HL-60 (cell line): Measurements from ENCODE around the gene CCDC90B.

Experiments used
- GABPA ChIP-seq: IDR thresholded peaks from 2 replicates; pipeline ENCODE4 v1.6.1; 2012; ENCODE audit warnings: low read depth
- POLR2AphosphoS5 ChIP-seq: IDR thresholded peaks from 2 replicates; pipeline ENCODE4 v1.6.1; 2012; ENCODE audit warnings: low read depth
- TF ChIP-seq, protein P1 (sequence below): IDR thresholded peaks from one replicate; pipeline ENCODE4 v1.5.1; 2011; ENCODE audit warnings: low read length, control low read depth, inconsistent platforms; ENCODE audit not compliant: insufficient read depth
- TF ChIP-seq, protein P2 (sequence below): IDR thresholded peaks from 2 replicates; pipeline ENCODE4 v1.6.1; 2012; ENCODE audit warnings: low read depth; ENCODE audit not compliant: insufficient replicate concordance

DNA sequence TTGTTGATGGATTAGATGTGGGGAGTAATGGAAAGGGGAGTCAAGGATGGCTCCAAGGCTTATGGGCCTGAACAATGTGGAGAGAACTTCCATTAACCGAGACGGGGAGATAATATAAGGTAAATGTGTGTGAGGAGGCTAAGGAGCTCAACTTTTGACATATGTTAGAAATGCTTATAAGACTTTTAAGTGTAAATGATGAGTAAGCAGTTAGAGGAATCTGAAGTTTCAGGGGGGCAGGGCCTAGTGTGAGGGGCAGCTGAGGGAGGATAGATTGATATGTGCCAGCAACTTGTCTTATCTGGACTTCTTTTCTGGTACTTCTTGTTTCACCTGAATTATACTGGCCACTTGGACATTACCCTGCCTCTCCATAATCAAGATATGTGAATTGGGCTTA lies 62.7 kb downstream of the CCDC90B start:
- TF ChIP-seq, protein P1, sequence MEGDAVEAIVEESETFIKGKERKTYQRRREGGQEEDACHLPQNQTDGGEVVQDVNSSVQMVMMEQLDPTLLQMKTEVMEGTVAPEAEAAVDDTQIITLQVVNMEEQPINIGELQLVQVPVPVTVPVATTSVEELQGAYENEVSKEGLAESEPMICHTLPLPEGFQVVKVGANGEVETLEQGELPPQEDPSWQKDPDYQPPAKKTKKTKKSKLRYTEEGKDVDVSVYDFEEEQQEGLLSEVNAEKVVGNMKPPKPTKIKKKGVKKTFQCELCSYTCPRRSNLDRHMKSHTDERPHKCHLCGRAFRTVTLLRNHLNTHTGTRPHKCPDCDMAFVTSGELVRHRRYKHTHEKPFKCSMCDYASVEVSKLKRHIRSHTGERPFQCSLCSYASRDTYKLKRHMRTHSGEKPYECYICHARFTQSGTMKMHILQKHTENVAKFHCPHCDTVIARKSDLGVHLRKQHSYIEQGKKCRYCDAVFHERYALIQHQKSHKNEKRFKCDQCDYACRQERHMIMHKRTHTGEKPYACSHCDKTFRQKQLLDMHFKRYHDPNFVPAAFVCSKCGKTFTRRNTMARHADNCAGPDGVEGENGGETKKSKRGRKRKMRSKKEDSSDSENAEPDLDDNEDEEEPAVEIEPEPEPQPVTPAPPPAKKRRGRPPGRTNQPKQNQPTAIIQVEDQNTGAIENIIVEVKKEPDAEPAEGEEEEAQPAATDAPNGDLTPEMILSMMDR: no peak
- TF ChIP-seq POLR2AphosphoS5 (no peak), GABPA (no peak)
- TF ChIP-seq, protein P2, sequence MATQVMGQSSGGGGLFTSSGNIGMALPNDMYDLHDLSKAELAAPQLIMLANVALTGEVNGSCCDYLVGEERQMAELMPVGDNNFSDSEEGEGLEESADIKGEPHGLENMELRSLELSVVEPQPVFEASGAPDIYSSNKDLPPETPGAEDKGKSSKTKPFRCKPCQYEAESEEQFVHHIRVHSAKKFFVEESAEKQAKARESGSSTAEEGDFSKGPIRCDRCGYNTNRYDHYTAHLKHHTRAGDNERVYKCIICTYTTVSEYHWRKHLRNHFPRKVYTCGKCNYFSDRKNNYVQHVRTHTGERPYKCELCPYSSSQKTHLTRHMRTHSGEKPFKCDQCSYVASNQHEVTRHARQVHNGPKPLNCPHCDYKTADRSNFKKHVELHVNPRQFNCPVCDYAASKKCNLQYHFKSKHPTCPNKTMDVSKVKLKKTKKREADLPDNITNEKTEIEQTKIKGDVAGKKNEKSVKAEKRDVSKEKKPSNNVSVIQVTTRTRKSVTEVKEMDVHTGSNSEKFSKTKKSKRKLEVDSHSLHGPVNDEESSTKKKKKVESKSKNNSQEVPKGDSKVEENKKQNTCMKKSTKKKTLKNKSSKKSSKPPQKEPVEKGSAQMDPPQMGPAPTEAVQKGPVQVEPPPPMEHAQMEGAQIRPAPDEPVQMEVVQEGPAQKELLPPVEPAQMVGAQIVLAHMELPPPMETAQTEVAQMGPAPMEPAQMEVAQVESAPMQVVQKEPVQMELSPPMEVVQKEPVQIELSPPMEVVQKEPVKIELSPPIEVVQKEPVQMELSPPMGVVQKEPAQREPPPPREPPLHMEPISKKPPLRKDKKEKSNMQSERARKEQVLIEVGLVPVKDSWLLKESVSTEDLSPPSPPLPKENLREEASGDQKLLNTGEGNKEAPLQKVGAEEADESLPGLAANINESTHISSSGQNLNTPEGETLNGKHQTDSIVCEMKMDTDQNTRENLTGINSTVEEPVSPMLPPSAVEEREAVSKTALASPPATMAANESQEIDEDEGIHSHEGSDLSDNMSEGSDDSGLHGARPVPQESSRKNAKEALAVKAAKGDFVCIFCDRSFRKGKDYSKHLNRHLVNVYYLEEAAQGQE: no peak
